Mesendoderm (in vitro differentiated cells): ENCODE data around the gene SKIC8.

Experiments
- DNase-seq: peaks from one replicate; pipeline ENCODE4 v3.0.0; 2013
- H2AK5ac ChIP-seq: 2 replicates; pipeline ENCODE4 v1.6.1; 2013; ENCODE audit warnings: low read length, inconsistent platforms
- H2BK120ac ChIP-seq: 2 replicates; pipeline ENCODE4 v1.6.1; 2013; ENCODE audit warnings: low read depth, mild to moderate bottlenecking, low read length, moderate library complexity, mixed read lengths
- H2BK15ac ChIP-seq: replicated peaks from 2 replicates; pipeline ENCODE4 v1.6.1; 2013; ENCODE audit warnings: low read depth, mild to moderate bottlenecking, moderate library complexity
- H2BK5ac ChIP-seq: 2 replicates; pipeline ENCODE4 v1.6.1; 2013; ENCODE audit warnings: low read length, inconsistent platforms
- H3K18ac ChIP-seq: 2 replicates; pipeline ENCODE4 v1.6.1; 2013; ENCODE audit warnings: mild to moderate bottlenecking, low read length, mixed read lengths
- H3K23ac ChIP-seq: one replicate; pipeline ENCODE4 v1.6.1; 2013; ENCODE audit warnings: low read length
- H3K27ac ChIP-seq: 2 replicates; pipeline ENCODE4 v1.5.1; 2013; ENCODE audit warnings: low read depth, mild to moderate bottlenecking, inconsistent platforms, low read length, moderate library complexity
- H3K27me3 ChIP-seq: 2 replicates; pipeline ENCODE4 v1.6.1; 2013; ENCODE audit warnings: low read length, control low read depth, mild to moderate bottlenecking, inconsistent platforms; ENCODE audit not compliant: insufficient read depth, poor library complexity
- H3K36me3 ChIP-seq: 2 replicates; pipeline ENCODE4 v1.6.1; 2013; ENCODE audit warnings: low read length, inconsistent platforms; ENCODE audit not compliant: control insufficient read depth, insufficient read depth
- H3K4ac ChIP-seq: one replicate; pipeline ENCODE4 v1.6.1; 2013; ENCODE audit warnings: low read depth, mild to moderate bottlenecking, low read length, moderate library complexity
- H3K4me1 ChIP-seq: 2 replicates; pipeline ENCODE4 v1.6.1; 2013; ENCODE audit warnings: low read depth, low read length, inconsistent platforms; ENCODE audit not compliant: control insufficient read depth
- H3K4me2 ChIP-seq: 2 replicates; pipeline ENCODE4 v1.6.1; 2013; ENCODE audit warnings: low read length
- H3K4me3 ChIP-seq: 2 replicates; pipeline ENCODE4 v1.5.1; 2013; ENCODE audit warnings: mild to moderate bottlenecking, low read length
- H3K56ac ChIP-seq: one replicate; pipeline ENCODE4 v1.6.1; 2013; ENCODE audit warnings: low read length
- H3K79me1 ChIP-seq: 2 replicates; pipeline ENCODE4 v1.6.1; 2013; ENCODE audit warnings: low read length, inconsistent platforms
- H3K79me2 ChIP-seq: 2 replicates; pipeline ENCODE4 v1.6.1; 2013; ENCODE audit warnings: mild to moderate bottlenecking, low read length; ENCODE audit not compliant: control insufficient read depth, insufficient read depth
- H3K9ac ChIP-seq: 2 replicates; pipeline ENCODE4 v1.6.1; 2013; ENCODE audit warnings: low read length, inconsistent platforms
- H4K5ac ChIP-seq: one replicate; pipeline ENCODE4 v1.6.1; 2013; ENCODE audit warnings: low read length
- H4K8ac ChIP-seq: one replicate; pipeline ENCODE4 v1.6.1; 2013; ENCODE audit warnings: low read depth, mild to moderate bottlenecking, control low read depth, low read length, moderate library complexity
- WGBS: extraction: QIAGEN DNeasy Blood & Tissue Kit; methylation state at CpG from one replicate; pipeline ENCODE4 v1.1.7; 2013; ENCODE audit warnings: low lambda C conversion rate, missing lambda C conversion rate; ENCODE audit not compliant: insufficient coverage; ENCODE audit errors: extremely low coverage; 5-methylcytosine and 5-hydroxymethylcytosine counted together

SKIC8 gene

DNA sequence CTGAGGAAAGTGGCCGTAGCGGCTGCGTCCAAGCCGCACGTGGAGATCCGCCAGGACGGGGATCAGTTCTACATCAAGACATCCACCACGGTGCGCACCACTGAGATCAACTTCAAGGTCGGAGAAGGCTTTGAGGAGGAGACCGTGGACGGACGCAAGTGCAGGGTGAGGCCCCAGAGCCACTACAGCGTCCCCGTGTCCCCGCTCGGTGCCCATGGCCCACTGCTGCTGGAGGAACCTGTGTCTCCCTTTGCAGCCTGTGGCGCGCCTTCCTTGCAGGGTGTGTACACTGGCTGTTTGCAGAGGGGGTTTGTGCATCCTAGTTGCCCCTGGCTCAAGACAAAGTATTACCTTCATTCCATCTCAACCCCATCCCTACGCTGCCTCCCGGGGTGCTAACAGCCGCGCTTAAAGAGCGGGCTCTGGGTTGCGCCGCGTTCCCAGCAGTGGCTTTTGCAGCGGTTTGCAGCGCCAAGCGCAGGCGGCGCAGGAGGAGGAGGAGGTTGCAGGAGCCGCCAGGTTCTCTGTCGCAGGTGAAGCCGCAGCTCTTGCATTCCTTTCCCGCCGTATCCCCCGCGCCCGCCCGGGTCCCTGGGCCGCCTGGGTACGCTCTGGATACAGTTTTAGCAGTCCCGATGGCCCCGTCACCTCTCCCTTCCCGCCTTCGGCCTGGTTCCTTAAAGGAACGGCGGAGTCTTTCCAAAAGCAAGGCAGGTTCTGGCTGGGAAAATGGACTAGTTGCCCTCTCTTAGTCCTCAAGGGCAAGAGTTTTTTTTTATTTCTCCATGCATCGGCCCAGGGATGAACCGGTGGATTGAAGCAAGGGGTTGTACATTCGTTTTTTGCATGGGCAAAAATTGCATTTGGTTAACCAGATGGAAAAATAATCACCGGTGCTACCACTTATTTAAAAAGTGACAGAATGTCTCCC lies 41.9 kb upstream of the SKIC8 start:
- Histone ChIP-seq H3K4ac (no peak overlapping the region), H3K23ac (no peak overlapping the region), H3K79me1 (no peaks in the 10 kb centered on the region), H3K9ac (peak overlapping the region; percentile 58), H3K4me2 (peak overlapping the region; percentile 89), H3K4me1 (no peaks in the 10 kb centered on the region), H3K56ac (peak overlapping the region; percentile 75), H3K18ac (no peak overlapping the region), H2AK5ac (no peak overlapping the region), H3K27me3 (peaks cover 3% of the 10 kb centered on the region), H3K36me3 (no peaks in the 10 kb centered on the region), H3K4me3 (peak overlapping the region; percentile 45), H3K27ac (no peak overlapping the region), H4K8ac (no peak overlapping the region), H2BK15ac (no peak overlapping the region), H2BK120ac (no peak overlapping the region), H2BK5ac (no peak overlapping the region), H4K5ac (no peak overlapping the region), H3K79me2 (no peaks in the 10 kb centered on the region)
- DNase-seq, result peak; percentile 80
- no CpG with 5 or more reads among the region's 53 CpGs for WGBS

DNA sequence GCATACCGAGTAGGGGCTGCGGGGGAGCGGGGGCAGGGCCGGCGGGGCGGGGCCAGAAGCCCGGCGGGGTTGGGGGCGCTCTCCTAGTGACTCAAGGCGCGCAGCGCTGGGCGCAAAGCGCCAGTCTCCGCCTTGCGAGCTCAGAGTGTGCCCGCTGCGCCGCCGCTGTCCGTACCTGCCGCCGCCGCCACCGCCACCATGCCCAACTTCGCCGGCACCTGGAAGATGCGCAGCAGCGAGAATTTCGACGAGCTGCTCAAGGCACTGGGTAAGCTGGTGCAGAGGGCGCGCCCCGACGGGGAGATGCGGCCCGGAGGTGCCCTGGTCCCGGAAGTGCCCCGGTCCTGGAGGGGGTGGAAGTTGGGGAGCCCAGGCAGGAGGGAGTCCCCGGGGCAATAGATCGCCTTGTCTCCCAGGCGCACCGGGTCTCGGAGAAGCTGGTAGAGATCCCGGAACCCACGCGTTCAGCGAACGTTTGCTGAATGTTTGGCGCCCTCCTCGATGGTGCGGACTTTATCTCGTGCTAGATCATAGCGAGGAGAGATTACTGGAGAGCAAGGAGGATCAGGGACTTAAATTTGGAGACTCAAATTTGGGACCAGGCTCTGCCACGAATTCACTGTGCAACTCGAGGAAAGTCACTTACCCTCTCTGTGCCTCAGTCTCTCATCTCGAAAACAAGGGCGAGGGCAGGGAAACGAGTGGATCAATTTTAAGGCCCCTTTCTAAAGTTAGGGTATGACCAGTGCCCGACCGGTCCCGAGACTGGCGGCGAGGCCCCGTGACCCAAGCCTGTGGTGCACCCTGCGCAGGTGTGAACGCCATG lies 41.0 kb upstream of the SKIC8 start, which contains the start of gene CRABP1:
Gene CRABP1 (plus strand): TSS at position 123 of the 826 bp plus-strand sequence. CDS start 76 bp downstream, at position 199.
- Histone ChIP-seq H3K4me3 (peak within 1 kb of the TSS; percentile 45), H3K27me3 (peaks cover 3% of the 10 kb centered on the region), H3K27ac (no peak within 1 kb of the TSS)

DNA sequence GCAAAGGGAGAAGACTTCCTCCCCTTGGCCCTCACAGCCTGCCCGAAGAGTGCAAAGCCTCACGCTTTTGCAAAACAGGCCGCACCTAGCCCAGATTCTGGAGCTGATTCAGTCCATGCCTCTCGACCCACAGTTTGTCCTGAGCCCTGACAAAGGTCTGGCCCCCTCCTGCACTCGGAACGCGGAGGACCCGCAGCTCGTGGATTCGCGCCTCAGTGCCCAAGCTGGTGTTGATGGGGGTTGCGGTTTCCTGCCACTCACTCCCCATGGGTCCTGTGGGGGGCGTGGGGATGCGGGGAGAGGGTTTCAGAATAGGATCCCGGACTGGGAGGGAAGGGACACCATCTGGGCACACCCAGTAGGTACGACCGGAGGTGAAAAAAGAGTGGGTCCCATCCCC lies 40.1 kb upstream of the SKIC8 start:
- no CpG with 5 or more reads among the region's 17 CpGs for WGBS
- no peak overlapping the region for H3K23ac ChIP-seq
- H3K9ac ChIP-seq, result no peak overlapping the region
- H3K4me1 ChIP-seq, result no peaks in the 10 kb centered on the region
- H3K4me3 ChIP-seq, result no peak overlapping the region
- no peak overlapping the region for H2BK5ac ChIP-seq
- H4K8ac ChIP-seq, result no peak overlapping the region
- H4K5ac ChIP-seq, result no peak overlapping the region
- no peak overlapping the region for H3K18ac ChIP-seq
- peaks cover 3% of the 10 kb centered on the region for H3K27me3 ChIP-seq
- H3K4ac ChIP-seq, result no peak overlapping the region
- DNase-seq, result no peak
- no peak overlapping the region for H3K56ac ChIP-seq
- H3K36me3 ChIP-seq, result no peaks in the 10 kb centered on the region
- no peak overlapping the region for H2AK5ac ChIP-seq
- no peak overlapping the region for H3K4me2 ChIP-seq
- H3K79me1 ChIP-seq, result no peaks in the 10 kb centered on the region
- no peaks in the 10 kb centered on the region for H3K79me2 ChIP-seq
- H2BK120ac ChIP-seq, result no peak overlapping the region
- no peak overlapping the region for H3K27ac ChIP-seq
- H2BK15ac ChIP-seq, result no peak overlapping the region

More for the DNA sequence above, 41.0 kb upstream of the SKIC8 start, which contains the start of gene CRABP1:
- H3K36me3 ChIP-seq, result no peaks in the 10 kb centered on the region
- no peak within 1 kb of the TSS for H4K8ac ChIP-seq
- DNase-seq, result peak; percentile 52
- no peaks in the 10 kb centered on the region for H3K79me1 ChIP-seq
- peak within 1 kb of the TSS; percentile 78 for H3K56ac ChIP-seq
- H3K23ac ChIP-seq, result no peak within 1 kb of the TSS
- H2AK5ac ChIP-seq, result no peak within 1 kb of the TSS
- H3K4ac ChIP-seq, result no peak within 1 kb of the TSS
- H4K5ac ChIP-seq, result no peak within 1 kb of the TSS
- no peak within 1 kb of the TSS for H2BK15ac ChIP-seq
- H3K79me2 ChIP-seq, result no peaks in the 10 kb centered on the region
- H3K4me1 ChIP-seq, result no peaks in the 10 kb centered on the region
- H3K18ac ChIP-seq, result no peak within 1 kb of the TSS
- H3K9ac ChIP-seq, result peak within 1 kb of the TSS; percentile 49
- H3K4me2 ChIP-seq, result peak within 1 kb of the TSS; percentile 89
- H2BK120ac ChIP-seq, result no peak within 1 kb of the TSS
- no CpG with 5 or more reads among the region's 67 CpGs for WGBS
- no peak within 1 kb of the TSS for H2BK5ac ChIP-seq

DNA sequence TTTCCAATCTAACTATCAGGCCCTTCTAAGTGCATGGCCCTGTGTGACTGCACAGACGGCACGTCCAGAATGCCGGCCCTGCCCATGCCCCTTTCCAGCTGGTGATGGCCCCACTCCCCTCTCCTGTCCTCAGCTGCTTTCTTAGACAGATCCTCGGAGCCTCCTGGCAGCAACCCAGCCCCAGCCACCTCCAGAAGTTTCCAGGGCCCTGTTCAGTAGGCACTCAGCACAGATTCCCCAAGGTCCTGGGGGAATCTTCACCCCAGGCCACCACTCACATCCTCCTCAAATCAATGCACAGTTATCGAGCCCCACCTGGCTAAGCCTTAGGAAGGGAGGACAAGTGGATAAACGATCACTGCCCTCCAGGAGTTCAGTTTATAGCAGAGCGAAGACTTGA lies 39.4 kb upstream of the SKIC8 start:
- WGBS, result no CpG with 5 or more reads among the region's 7 CpGs
- Histone ChIP-seq H2BK15ac (no peak overlapping the region), H3K79me2 (no peaks in the 10 kb centered on the region), H3K27me3 (peaks cover 3% of the 10 kb centered on the region), H4K5ac (no peak overlapping the region), H3K79me1 (no peaks in the 10 kb centered on the region), H2BK120ac (no peak overlapping the region), H3K4me3 (no peak overlapping the region), H4K8ac (no peak overlapping the region), H3K27ac (no peak overlapping the region), H3K23ac (no peak overlapping the region), H3K4me1 (no peaks in the 10 kb centered on the region), H3K36me3 (no peaks in the 10 kb centered on the region), H3K4me2 (no peak overlapping the region), H2BK5ac (no peak overlapping the region), H3K9ac (no peak overlapping the region), H3K56ac (peak overlapping the region; percentile 15), H2AK5ac (no peak overlapping the region), H3K4ac (no peak overlapping the region), H3K18ac (no peak overlapping the region)
- no peak for DNase-seq

DNA sequence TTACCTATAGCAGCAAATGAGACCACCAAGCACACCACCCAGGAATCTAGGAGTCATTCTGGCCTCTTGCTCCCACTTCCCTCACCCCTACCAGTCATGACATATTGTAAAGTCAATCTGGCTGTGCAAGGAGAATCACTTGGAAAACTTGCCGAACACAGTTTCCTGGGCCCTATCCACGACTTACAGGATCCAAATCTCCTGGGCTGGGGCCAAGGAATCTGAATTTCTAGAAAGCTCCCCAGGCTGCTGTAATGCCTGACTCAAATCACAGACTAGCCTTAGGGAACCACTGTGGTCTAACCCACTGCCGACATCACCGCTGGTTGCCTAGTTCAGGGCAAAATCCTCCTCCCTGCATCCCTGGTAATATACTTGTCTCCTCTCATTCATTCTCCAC lies 36.6 kb upstream of the SKIC8 start:
- H2BK120ac ChIP-seq, result no peak overlapping the region
- no peaks in the 10 kb centered on the region for H3K79me2 ChIP-seq
- H4K5ac ChIP-seq, result no peak overlapping the region
- H3K4me2 ChIP-seq, result no peak overlapping the region
- no CpG with 5 or more reads among the region's 4 CpGs for WGBS
- H3K56ac ChIP-seq, result no peak overlapping the region
- no peak overlapping the region for H3K4me3 ChIP-seq
- no peak overlapping the region for H3K23ac ChIP-seq
- H3K9ac ChIP-seq, result no peak overlapping the region
- H3K27me3 ChIP-seq, result peaks cover 3% of the 10 kb centered on the region
- no peak overlapping the region for H2BK5ac ChIP-seq
- no peak overlapping the region for H2BK15ac ChIP-seq
- H3K36me3 ChIP-seq, result no peaks in the 10 kb centered on the region
- DNase-seq, result no peak
- H3K79me1 ChIP-seq, result no peaks in the 10 kb centered on the region
- no peaks in the 10 kb centered on the region for H3K4me1 ChIP-seq
- H3K27ac ChIP-seq, result no peak overlapping the region
- H3K4ac ChIP-seq, result no peak overlapping the region
- H2AK5ac ChIP-seq, result no peak overlapping the region
- no peak overlapping the region for H4K8ac ChIP-seq
- H3K18ac ChIP-seq, result no peak overlapping the region
